Activated T-cell treated with anti-CD3 and anti-CD28 coated beads for 24 hours (primary cell): ENCODE results near the gene DAP3.

Experiments
- DNase-seq: peaks from one replicate; pipeline ENCODE4 v3.0.0-alpha.2; 2020; ENCODE audit warnings: low read depth

The DAP3 gene

DNA sequence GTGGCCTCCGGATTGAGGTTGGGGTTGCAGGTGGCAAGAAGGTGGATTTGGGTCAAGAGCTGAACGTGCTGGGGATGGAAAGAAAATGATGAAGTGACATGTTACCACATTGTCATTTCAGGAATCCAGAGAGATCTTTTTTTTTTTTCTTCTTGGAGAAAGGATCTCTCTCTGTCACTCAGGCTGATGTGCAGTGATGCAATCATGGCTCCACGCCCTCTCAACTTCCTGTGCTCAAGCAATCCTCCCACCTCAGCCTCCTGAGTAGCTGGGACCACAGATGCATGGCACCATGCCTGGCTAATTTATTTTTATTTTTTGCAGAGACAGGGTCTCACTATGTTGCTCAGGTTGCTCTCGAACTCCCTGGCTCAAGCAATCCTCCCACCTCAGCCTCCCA is 87.5 kb downstream of the DAP3 start:
- DNase-seq: no peak

DNA sequence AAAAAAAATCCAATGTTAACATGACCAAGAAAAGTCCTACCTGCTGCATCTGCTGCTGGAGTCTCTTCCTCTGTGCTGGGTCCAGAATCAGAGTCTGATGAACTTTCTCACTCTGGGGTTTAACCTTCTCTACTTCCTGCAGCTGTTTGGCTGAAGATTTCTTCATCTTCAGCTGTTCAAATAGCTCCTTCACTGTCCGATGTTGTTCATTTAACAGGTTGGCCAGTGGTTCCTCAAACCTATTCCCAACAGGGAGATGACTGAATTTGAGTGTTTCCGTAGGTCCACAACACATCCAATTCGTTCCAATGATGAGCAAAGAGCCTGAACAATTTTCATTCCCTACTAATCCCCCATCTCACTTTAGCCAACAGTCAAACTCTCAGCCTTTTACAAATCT is 88.7 kb downstream of the DAP3 start:
- no peak for DNase-seq
